Activated CD8-positive, alpha-beta T cell treated with anti-CD3 and anti-CD28 coated beads for 36 hours (primary cell): ENCODE results near the gene TMEM11. TPM values are rescaled to one million over a fixed set of nuclear protein-coding genes. Genes with fewer than 3 reads are reported as not detected.

Source experiments
- ATAC-seq: fragments of 200-7000 bp; cut with Tn5 transposase; one replicate; pipeline ENCODE4 v1.10.0; 2021; ENCODE audit warnings: mild to moderate bottlenecking, moderate library complexity
- CTCF ChIA-PET: fragments of 350-600 bp; sonication (Branson Sonifier 250); formaldehyde crosslinking; loops from one replicate; lab custom pipeline; 2021; ENCODE audit warnings: antibody characterized with exemption; lab: Charles Lee
- POLR2A ChIA-PET: fragments of 350-600 bp; sonication (Branson Sonifier 250); formaldehyde crosslinking; loops from one replicate; lab custom pipeline; 2021; ENCODE audit warnings: antibody characterized with exemption; lab: Charles Lee
- DNase-seq: peaks from one replicate; pipeline ENCODE4 v3.0.0-alpha.2; 2020
- H3K27ac Mint-ChIP-seq: one replicate; pipeline ENCODE4 v1.8.0; 2021; ENCODE audit warnings: mild to moderate bottlenecking, mixed read lengths
- H3K27me3 Mint-ChIP-seq: one replicate; pipeline ENCODE4 v1.8.0; 2021; ENCODE audit warnings: mixed read lengths
- H3K36me3 Mint-ChIP-seq: one replicate; pipeline ENCODE4 v1.8.0; 2021; ENCODE audit warnings: low read depth, mixed read lengths
- H3K4me1 Mint-ChIP-seq: one replicate; pipeline ENCODE4 v1.8.0; 2021; ENCODE audit warnings: low read depth, mixed read lengths
- H3K4me3 Mint-ChIP-seq: one replicate; pipeline ENCODE4 v1.8.0; 2021; ENCODE audit warnings: mild to moderate bottlenecking, moderate library complexity, mixed read lengths
- H3K9me3 Mint-ChIP-seq: one replicate; pipeline ENCODE4 v1.8.0; 2021; ENCODE audit warnings: mixed read lengths
- intact Hi-C: fragments of 100-400 bp; cut with micrococcal nuclease; formaldehyde crosslinking; loops from one replicate; pipeline ENCODE4 v1.10.0; 2022
- total RNA-seq, 2 experiments: library from RNA; stranded (reverse); gene quantifications; one replicate each; pipeline ENCODE4 v1.2.3, GENCODE V29; 2021
- TF ChIP-seq, protein P1 (sequence below): fragments of 200-600 bp; IDR thresholded peaks from one replicate; pipeline ENCODE4 v1.8.0; 2022; ENCODE audit warnings: antibody characterized with exemption, mild to moderate bottlenecking

The TMEM11 gene
- total RNA-seq, 2 experiments from 2014 or later: 26.2 to 28.9 TPM

DNA sequence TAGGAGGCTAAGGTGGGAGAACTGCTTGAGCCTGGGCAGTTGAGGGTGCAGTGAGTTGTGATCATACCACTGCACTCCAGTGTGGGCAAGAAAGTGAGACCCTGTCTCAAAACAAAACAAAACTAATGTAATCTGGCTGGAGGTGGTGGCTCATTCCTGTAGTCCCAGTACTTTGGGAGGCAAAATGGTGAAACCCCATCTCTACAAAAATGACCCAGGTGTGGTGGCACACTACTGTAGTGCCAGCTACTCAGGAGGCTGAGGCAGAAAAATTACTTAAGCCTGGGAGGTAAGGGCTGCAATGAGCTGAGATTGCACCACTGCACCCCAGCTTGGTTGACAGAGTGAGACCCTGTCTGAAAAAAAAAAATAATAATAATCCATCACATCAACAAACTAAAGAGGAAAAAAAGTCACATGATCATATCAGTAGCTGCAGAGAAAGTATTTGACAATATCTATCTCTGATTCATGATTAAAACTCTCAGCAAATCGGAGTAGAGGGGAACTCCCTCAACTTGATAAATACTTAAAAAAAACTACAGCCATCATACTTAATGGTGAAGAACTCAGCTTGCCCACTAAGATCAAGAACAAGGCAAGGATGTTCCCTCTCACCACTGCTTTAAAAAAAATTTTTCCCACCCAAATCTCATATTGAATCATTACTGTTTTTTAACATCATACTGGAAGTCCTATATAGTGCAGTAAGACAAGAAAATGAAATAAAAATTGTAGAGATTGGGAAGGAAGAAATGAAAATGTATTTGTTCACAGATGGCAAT, 56.2 kb downstream of the TMEM11 start:
- Mint-ChIP-seq H3K27ac (no peak overlapping the region), H3K9me3 (peaks cover 13% of the 10 kb centered on the region), H3K4me3 (no peak overlapping the region), H3K36me3 (peaks cover 7% of the 10 kb centered on the region), H3K27me3 (no peaks in the 10 kb centered on the region), H3K4me1 (peaks cover 16% of the 10 kb centered on the region)
- DNase-seq: no peak
- TF ChIP-seq, protein P1, sequence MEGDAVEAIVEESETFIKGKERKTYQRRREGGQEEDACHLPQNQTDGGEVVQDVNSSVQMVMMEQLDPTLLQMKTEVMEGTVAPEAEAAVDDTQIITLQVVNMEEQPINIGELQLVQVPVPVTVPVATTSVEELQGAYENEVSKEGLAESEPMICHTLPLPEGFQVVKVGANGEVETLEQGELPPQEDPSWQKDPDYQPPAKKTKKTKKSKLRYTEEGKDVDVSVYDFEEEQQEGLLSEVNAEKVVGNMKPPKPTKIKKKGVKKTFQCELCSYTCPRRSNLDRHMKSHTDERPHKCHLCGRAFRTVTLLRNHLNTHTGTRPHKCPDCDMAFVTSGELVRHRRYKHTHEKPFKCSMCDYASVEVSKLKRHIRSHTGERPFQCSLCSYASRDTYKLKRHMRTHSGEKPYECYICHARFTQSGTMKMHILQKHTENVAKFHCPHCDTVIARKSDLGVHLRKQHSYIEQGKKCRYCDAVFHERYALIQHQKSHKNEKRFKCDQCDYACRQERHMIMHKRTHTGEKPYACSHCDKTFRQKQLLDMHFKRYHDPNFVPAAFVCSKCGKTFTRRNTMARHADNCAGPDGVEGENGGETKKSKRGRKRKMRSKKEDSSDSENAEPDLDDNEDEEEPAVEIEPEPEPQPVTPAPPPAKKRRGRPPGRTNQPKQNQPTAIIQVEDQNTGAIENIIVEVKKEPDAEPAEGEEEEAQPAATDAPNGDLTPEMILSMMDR: no peak
- POLR2A ChIA-PET: no interaction called here
- CTCF ChIA-PET: interaction anchor here (0.9 to 1.7 kb wide), 2 partner anchors 19 to 39 kb away, joined by 3 to 6 read pairs; no protein-coding TSS in a partner anchor
- no peak for ATAC-seq
- intact Hi-C loops: no loop called here

DNA sequence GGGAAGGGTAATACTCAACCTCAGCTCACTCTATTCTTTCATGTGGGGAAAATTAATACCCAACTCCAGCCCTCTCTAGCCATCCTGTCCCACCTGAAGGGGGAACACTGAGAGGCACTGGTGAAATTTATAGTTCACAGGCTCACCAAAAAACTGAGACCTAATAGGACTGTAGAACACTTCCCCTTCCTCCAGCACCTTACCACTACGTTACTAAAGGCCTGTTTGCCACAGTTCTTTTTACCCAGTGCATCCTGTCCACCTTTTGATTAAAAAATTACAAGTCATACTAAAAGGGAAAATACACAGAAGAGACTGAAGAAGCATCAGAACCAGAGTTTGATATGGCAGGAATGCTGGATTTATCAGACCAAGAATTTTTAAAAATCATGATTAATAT, 61.2 kb downstream of the TMEM11 start:
- H3K4me1 Mint-ChIP-seq: peaks cover 8% of the 10 kb centered on the region
- H3K9me3 Mint-ChIP-seq: peaks cover 24% of the 10 kb centered on the region
- CTCF ChIA-PET: no interaction called here

DNA sequence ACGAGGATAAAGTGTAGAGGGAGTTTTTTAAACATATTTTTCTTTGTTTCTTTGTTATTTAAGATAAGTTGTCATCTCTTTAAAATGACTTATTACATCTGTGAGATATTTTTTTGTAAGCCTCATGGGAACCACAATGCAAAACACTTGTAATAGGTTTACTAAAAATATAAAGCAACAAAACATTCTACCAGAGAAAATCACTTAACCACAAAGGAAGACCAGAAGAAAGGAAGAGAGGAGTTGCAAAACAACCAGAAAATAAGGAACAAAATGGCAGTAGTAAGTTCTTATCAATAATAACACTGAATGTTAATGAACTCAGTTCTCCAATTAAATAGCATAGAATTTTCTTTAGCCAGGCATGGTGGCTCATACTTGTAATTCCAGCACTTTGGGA, 64.3 kb downstream of the TMEM11 start:
- CTCF ChIA-PET: no interaction called here
- ATAC-seq: no peak
- POLR2A ChIA-PET: no interaction called here

More for the DNA sequence above, 61.2 kb downstream of the TMEM11 start:
- TF ChIP-seq, protein P1: no peak
- no peak for DNase-seq
- Mint-ChIP-seq H3K36me3 (peaks cover 18% of the 10 kb centered on the region), H3K27me3 (no peaks in the 10 kb centered on the region), H3K27ac (no peak overlapping the region), H3K4me3 (no peak overlapping the region)
- no peak for ATAC-seq
- POLR2A ChIA-PET: no interaction called here
- intact Hi-C loops: no loop called here

More for the DNA sequence above, 64.3 kb downstream of the TMEM11 start:
- TF ChIP-seq, protein P1: no peak
- intact Hi-C loops: no loop called here
- Mint-ChIP-seq H3K9me3 (peaks cover 22% of the 10 kb centered on the region), H3K4me1 (no peaks in the 10 kb centered on the region), H3K27ac (no peak overlapping the region), H3K36me3 (peaks cover 36% of the 10 kb centered on the region), H3K27me3 (no peaks in the 10 kb centered on the region), H3K4me3 (no peak overlapping the region)
- DNase-seq: no peak

Other genes with a start within 250 kb of the TMEM11 start
- gene USP22, start 171.2 kb downstream of the TMEM11 start, total RNA-seq: 100 to 1,000 TPM; 149 to 153 TPM
- gene DHRS7B, start 87.2 kb downstream of the TMEM11 start, total RNA-seq: 10 to 100 TPM; 13.5 to 15.3 TPM
- gene NATD1, start 39.2 kb upstream of the TMEM11 start, total RNA-seq: 1 to 10 TPM; 1.1 to 1.3 TPM
- gene MAP2K3, start 70.5 kb upstream of the TMEM11 start, total RNA-seq: 100 to 1,000 TPM; 151 to 153 TPM
- gene KCNJ12, start 162.2 kb upstream of the TMEM11 start, total RNA-seq: not detected